Chondrocyte (in vitro differentiated cells): ENCODE measurements around the gene PRR12. TPM values are rescaled to one million over a fixed set of nuclear protein-coding genes. Genes with fewer than 3 reads are reported as not detected.
A peak's percentile ranks its signal among the peaks of the same experiment; 100 is the strongest.

ENCODE experiments used
- DNase-seq: peaks from one replicate; pipeline ENCODE4 v3.0.0; 2021; ENCODE audit warnings: mixed read lengths, low spot score
- H3K27ac Mint-ChIP-seq: one replicate; pipeline ENCODE4 v1.8.0; 2021; ENCODE audit warnings: mild to moderate bottlenecking, moderate library complexity, mixed read lengths; ENCODE audit not compliant: unreplicated experiment
- H3K27me3 Mint-ChIP-seq: 2 replicates; pipeline ENCODE4 v1.8.0; 2021; ENCODE audit warnings: low read depth, mixed read lengths
- H3K36me3 Mint-ChIP-seq: 2 replicates; pipeline ENCODE4 v1.8.0; 2021; ENCODE audit warnings: low read depth, mixed read lengths
- H3K4me1 Mint-ChIP-seq: 2 replicates; pipeline ENCODE4 v1.8.0; 2021; ENCODE audit warnings: low read depth, mild to moderate bottlenecking, mixed read lengths
- H3K4me3 Mint-ChIP-seq: one replicate; pipeline ENCODE4 v1.8.0; 2021; ENCODE audit warnings: mild to moderate bottlenecking, moderate library complexity, mixed read lengths; ENCODE audit not compliant: unreplicated experiment
- H3K9me3 Mint-ChIP-seq: 2 replicates; pipeline ENCODE4 v1.8.0; 2021; ENCODE audit warnings: low read depth, mixed read lengths
- CTCF ChIP-seq: fragments of 200-600 bp; sonication (generic); IDR thresholded peaks from 2 replicates; pipeline ENCODE4 v1.5.0; 2021; ENCODE audit warnings: antibody characterized with exemption, mild to moderate bottlenecking, moderate library complexity
- total RNA-seq: library from RNA; stranded (reverse); gene quantifications from 3 replicates; pipeline ENCODE4 v1.2.1, GENCODE V29; 2021

The PRR12 gene
- total RNA-seq, 1 donor from 2014 or later, result 23.8 TPM

GRCh38 chr19:49624967-49625910, 34.3 kb downstream of the PRR12 start:
- TF ChIP-seq CTCF, result no peak
- Mint-ChIP-seq H3K9me3 (no peaks in the 10 kb centered on the region), H3K4me3 (no peak overlapping the region), H3K27me3 (no peaks in the 10 kb centered on the region), H3K27ac (no peak overlapping the region), H3K4me1 (no peaks in the 10 kb centered on the region), H3K36me3 (peaks cover 12% of the 10 kb centered on the region)
- DNase-seq, result no peak

- H3K36me3 Mint-ChIP-seq, result peaks cover 12% of the 10 kb centered on the region
- TF ChIP-seq CTCF, result no peak
- H3K4me3 Mint-ChIP-seq, result no peak overlapping the region
- H3K27ac Mint-ChIP-seq, result no peak overlapping the region
- DNase-seq, result no peak
- peaks cover 7% of the 10 kb centered on the region for H3K4me1 Mint-ChIP-seq
- no peaks in the 10 kb centered on the region for H3K9me3 Mint-ChIP-seq
- H3K27me3 Mint-ChIP-seq, result no peaks in the 10 kb centered on the region
These were observed 35.2 kb downstream of the PRR12 start for GRCh38 chr19:49626226-49626625.

- H3K4me1 Mint-ChIP-seq, result peaks cover 15% of the 10 kb centered on the region
- H3K9me3 Mint-ChIP-seq, result no peaks in the 10 kb centered on the region
- TF ChIP-seq CTCF, result no peak
- no peak overlapping the region for H3K27ac Mint-ChIP-seq
- no peak overlapping the region for H3K4me3 Mint-ChIP-seq
- peaks cover 5% of the 10 kb centered on the region for H3K36me3 Mint-ChIP-seq
- no peaks in the 10 kb centered on the region for H3K27me3 Mint-ChIP-seq
- no peak for DNase-seq
These were observed 38.7 kb downstream of the PRR12 start for GRCh38 chr19:49629659-49630058.

GRCh38 chr19:49631014-49631588, 40.1 kb downstream of the PRR12 start:
- Mint-ChIP-seq H3K9me3 (no peaks in the 10 kb centered on the region), H3K4me1 (peaks cover 27% of the 10 kb centered on the region), H3K27ac (peak overlapping the region; percentile 45), H3K4me3 (no peak overlapping the region), H3K36me3 (peaks cover 5% of the 10 kb centered on the region), H3K27me3 (no peaks in the 10 kb centered on the region)
- no peak for DNase-seq
- no peak for TF ChIP-seq CTCF

- Mint-ChIP-seq H3K9me3 (no peaks in the 10 kb centered on the region), H3K4me1 (peaks cover 33% of the 10 kb centered on the region), H3K27me3 (no peaks in the 10 kb centered on the region), H3K27ac (no peak overlapping the region), H3K4me3 (no peak overlapping the region), H3K36me3 (peaks cover 5% of the 10 kb centered on the region)
- DNase-seq, result no peak
- no peak for TF ChIP-seq CTCF
These were observed 40.7 kb downstream of the PRR12 start for GRCh38 chr19:49631610-49632192.
